ENCODE results near the gene RPL28. TPM values are rescaled to one million over a fixed set of nuclear protein-coding genes. Genes with fewer than 3 reads are reported as not detected.

Gene RPL28
- total and polyA plus RNA-seq, 11 donors = 196 to 1,391 (median 607) TPM

DNA sequence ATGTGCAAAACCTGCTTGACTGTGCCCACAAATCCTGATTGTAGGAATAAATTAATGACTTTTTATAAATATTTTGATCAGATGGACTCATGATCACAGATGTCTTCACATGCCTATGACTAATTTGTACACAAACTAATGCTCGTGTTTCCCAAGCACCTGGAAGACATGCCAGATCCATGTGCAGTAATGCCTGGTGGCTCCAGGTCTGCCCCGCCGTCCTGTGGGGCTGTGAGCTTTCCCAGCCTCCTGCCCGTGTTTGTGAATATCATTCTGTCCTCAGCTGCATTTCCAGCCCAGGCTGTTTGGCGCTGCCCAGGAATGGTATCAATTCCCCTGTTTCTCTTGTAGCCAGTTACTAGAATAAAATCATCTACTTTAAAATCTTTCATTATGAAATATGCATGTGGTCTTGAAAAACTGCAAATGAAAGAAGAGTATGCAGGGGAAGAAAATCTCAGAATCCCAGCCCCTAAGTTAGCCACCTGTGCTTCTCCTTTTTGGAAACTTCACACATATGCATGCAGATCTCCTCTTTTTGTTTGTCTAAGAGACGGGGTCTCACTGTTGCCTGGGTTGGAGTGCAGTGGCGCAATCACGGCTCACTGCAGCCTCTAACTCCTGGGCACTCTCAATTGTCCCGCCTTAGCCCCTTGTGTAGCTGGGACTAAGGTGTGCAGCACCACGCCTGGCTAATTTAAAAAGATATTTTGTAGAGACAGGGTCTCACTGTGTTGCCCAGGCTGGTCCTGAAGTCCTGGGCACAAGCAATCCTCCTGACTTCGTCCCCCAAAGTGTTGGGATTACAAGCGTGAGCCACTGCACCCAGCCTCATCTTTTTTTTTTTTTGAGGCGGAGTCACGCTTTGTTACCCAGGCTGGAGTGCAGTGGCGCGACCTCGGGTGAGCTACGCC, 6.2 kb downstream of the RPL28 start:
- intact Hi-C loops (cut with DNase I) = no loop called here
- Histone ChIP-seq H3K9me3 (no peaks in the 10 kb centered on the region), H3K36me3 (peaks cover 0 to 61% (median 48%) of the 10 kb centered on the region in 9 donors), H3K4me1 (peaks cover 6 to 36% (median 23%) of the 10 kb centered on the region in 12 donors), H3K4me3 (no peak overlapping the region), H3K27ac (no peak overlapping the region), H3K27me3 (no peaks in the 10 kb centered on the region)
- no peak for DNase-seq
- ATAC-seq = no peak
- TF ChIP-seq POLR2A (IDR thresholded peaks at IDR 0.05) = no peak
- TF ChIP-seq, protein P1, sequence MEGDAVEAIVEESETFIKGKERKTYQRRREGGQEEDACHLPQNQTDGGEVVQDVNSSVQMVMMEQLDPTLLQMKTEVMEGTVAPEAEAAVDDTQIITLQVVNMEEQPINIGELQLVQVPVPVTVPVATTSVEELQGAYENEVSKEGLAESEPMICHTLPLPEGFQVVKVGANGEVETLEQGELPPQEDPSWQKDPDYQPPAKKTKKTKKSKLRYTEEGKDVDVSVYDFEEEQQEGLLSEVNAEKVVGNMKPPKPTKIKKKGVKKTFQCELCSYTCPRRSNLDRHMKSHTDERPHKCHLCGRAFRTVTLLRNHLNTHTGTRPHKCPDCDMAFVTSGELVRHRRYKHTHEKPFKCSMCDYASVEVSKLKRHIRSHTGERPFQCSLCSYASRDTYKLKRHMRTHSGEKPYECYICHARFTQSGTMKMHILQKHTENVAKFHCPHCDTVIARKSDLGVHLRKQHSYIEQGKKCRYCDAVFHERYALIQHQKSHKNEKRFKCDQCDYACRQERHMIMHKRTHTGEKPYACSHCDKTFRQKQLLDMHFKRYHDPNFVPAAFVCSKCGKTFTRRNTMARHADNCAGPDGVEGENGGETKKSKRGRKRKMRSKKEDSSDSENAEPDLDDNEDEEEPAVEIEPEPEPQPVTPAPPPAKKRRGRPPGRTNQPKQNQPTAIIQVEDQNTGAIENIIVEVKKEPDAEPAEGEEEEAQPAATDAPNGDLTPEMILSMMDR (IDR thresholded peaks at IDR 0.05) = no peak
- 85 to 90% (median 86%) methylated on average over 18 of the region's 18 CpGs for WGBS, 4 donors

DNA sequence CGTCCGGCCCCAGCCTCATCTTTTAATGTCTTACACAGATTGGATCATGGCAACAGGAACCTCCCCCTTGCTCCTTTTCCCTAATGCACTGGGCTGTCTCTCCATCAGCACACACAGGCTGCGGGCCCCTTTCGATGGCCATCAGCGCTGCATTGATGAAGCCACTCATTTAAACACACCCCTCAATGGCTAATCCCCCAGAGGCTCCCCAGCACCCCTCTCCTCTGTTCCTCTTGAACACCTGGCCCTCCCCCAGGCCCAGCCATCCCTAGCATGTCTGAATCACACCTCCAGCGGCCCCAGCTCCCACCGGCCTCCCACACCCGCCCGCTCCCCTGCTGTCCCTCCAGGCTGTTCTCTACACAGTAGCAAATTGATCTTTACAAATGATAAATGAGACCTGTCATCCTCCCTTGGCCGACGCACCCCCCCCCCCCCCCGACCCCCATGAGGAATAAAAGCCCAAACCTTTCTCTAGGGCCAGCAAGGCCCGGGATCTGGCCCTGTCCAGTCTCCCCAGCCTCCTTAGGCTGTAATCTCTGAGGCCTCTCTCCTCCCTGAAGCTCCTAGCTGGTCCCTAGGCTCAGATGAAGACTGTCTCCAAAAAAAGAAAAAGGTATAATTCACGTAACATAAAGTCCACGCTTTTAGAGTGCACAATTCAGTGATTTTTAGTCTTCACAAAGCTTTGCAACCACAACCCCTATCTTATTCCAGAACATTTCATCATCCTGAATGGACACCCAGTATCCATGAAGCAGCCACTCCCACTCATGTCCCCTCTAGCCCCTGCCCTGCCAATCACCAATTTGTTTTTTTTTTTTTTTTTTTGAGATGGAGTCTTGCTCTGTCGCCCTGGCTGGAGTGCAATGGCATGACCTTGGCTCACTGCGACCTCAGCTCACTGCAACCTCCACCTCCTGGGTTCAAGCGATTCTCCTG, 7.4 kb downstream of the RPL28 start:
- Histone ChIP-seq H3K27me3 (no peaks in the 10 kb centered on the region), H3K36me3 (peaks cover 0 to 50% (median 37%) of the 10 kb centered on the region in 9 donors), H3K4me1 (peaks cover 0 to 28% (median 12%) of the 10 kb centered on the region in 12 donors), H3K27ac (no peak overlapping the region), H3K4me3 (no peak overlapping the region), H3K9me3 (no peaks in the 10 kb centered on the region)
- TF ChIP-seq, protein P1 (IDR thresholded peaks at IDR 0.05) = no peak
- TF ChIP-seq POLR2A (IDR thresholded peaks at IDR 0.05) = no peak
- 76 to 78% (median 77%) methylated on average over 18 of the region's 18 CpGs for WGBS, 4 donors
- intact Hi-C loops (cut with DNase I) = no loop called here
- no peak for ATAC-seq
- no peak for DNase-seq

DNA sequence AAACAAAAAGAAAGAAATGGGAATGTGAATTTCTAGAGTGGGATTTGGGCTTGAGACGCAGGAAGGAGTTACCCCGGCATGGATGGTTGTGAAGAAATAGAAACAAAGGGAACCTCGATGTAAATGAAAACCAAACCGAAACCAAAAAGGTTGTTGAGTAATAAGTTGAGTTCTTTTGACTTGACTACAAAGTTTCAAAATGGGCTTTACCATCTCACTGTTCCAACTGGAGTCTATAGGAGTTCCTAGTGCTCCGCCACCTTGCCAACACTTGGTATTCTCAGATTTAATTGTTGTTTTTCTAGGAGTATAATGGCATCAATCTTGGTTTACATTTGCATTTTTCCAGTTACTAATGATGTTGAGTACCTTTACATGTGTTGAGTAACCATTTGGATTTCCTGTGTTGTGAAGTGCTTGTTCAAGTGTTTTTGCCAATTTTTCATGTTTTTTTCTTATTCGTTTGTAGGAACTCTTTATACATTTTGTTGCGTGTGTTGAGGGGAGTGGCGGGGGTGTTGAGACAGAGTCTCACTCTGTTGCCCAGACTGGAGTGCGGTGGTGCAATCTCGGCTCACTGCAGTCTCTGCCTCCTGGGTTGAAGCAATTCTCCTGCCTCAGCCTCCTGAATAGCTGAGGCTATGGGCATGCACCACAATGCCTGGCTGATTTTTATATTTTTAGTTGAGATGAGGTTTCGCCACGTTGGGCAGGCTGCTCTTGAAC, 12.6 kb downstream of the RPL28 start:
- ATAC-seq (no peak), DNase-seq (no peak)
- WGBS, 4 donors = 86 to 92% (median 90%) methylated on average over 12 of the region's 12 CpGs
- Histone ChIP-seq H3K4me1 (peaks cover 0 to 12% (median 0%) of the 10 kb centered on the region in 12 donors), H3K27ac (peak overlapping the region in 1 of 12 donors; percentile 32), H3K4me3 (peak overlapping the region in 1 of 12 donors; percentile 27), H3K36me3 (peaks cover 0 to 34% (median 28%) of the 10 kb centered on the region in 9 donors), H3K27me3 (no peaks in the 10 kb centered on the region), H3K9me3 (no peaks in the 10 kb centered on the region)
- TF ChIP-seq, protein P1 (IDR thresholded peaks at IDR 0.05) = no peak
- TF ChIP-seq POLR2A (IDR thresholded peaks at IDR 0.05) = no peak
- intact Hi-C loops (cut with DNase I) = no loop called here
